GM23338 (cell line): ENCODE measurements around the gene METTL18. TPM values are rescaled to one million over a fixed set of nuclear protein-coding genes. Genes with fewer than 3 reads are reported as not detected.

Experiments
- ATAC-seq: fragments of 200-7000 bp; cut with Tn5 transposase; 3 replicates; pipeline ENCODE4 v1.9.1; 2020
- DNase-seq: peaks from one replicate; pipeline ENCODE4 v3.0.0-alpha.2; 2015; ENCODE audit warnings: low spot score
- H2AFZ ChIP-seq: fragments of 200-600 bp; sonication (generic); 2 replicates; pipeline ENCODE4 v1.8.0; 2016; ENCODE audit warnings: antibody characterized with exemption, mild to moderate bottlenecking, moderate library complexity
- H3F3A ChIP-seq: fragments of 200-600 bp; sonication (generic); replicated peaks from 2 replicates; pipeline ENCODE4 v1.8.0; 2017; ENCODE audit warnings: antibody characterized with exemption, mixed run types, low read depth
- H3K27ac ChIP-seq: fragments of 200-600 bp; sonication (generic); 2 replicates; pipeline ENCODE4 v1.6.1; 2016; ENCODE audit warnings: low read depth
- H3K27me3 ChIP-seq: fragments of 200-600 bp; sonication (generic); 2 replicates; pipeline ENCODE4 v1.8.0; 2016; ENCODE audit warnings: mild to moderate bottlenecking, mixed run types, moderate library complexity; ENCODE audit not compliant: insufficient read depth
- H3K36me3 ChIP-seq: fragments of 200-600 bp; sonication (generic); 2 replicates; pipeline ENCODE4 v1.8.0; 2016; ENCODE audit warnings: mild to moderate bottlenecking; ENCODE audit not compliant: insufficient read depth
- H3K4me1 ChIP-seq: fragments of 200-600 bp; sonication (generic); 2 replicates; pipeline ENCODE4 v1.8.0; 2016; ENCODE audit warnings: mild to moderate bottlenecking, moderate library complexity; ENCODE audit not compliant: insufficient read depth
- H3K4me2 ChIP-seq: fragments of 200-600 bp; sonication (generic); 2 replicates; pipeline ENCODE4 v1.7.1; 2017; ENCODE audit warnings: mixed run types
- H3K4me3 ChIP-seq: fragments of 200-600 bp; sonication (generic); 2 replicates; pipeline ENCODE4 v1.6.1; 2016; ENCODE audit warnings: mixed run types
- H3K79me2 ChIP-seq: fragments of 200-600 bp; sonication (generic); replicated peaks from 2 replicates; pipeline ENCODE4 v1.8.0; 2017; ENCODE audit warnings: mild to moderate bottlenecking; ENCODE audit not compliant: insufficient read depth
- H3K9me2 ChIP-seq: fragments of 200-600 bp; sonication (generic); 2 replicates; pipeline ENCODE4 v1.8.0; 2017; ENCODE audit not compliant: insufficient read depth
- H4K20me1 ChIP-seq: fragments of 200-600 bp; sonication (generic); replicated peaks from 2 replicates; pipeline ENCODE4 v1.8.0; 2017; ENCODE audit warnings: mild to moderate bottlenecking; ENCODE audit not compliant: insufficient read depth
- H3K27ac Mint-ChIP-seq: 2 replicates; pipeline ENCODE4 v1.8.0; 2020; ENCODE audit warnings: inconsistent platforms, mild to moderate bottlenecking, moderate library complexity, mixed read lengths
- H3K27me3 Mint-ChIP-seq: 3 replicates; pipeline ENCODE4 v1.8.0; 2022; ENCODE audit warnings: low read depth, mild to moderate bottlenecking, moderate library complexity, mixed read lengths, inconsistent platforms; ENCODE audit not compliant: insufficient read depth, poor library complexity
- H3K36me3 Mint-ChIP-seq: 3 replicates; pipeline ENCODE4 v1.8.0; 2021; ENCODE audit warnings: low read depth, mild to moderate bottlenecking, inconsistent platforms, moderate library complexity, mixed read lengths
- H3K4me1 Mint-ChIP-seq: 3 replicates; pipeline ENCODE4 v1.8.0; 2020; ENCODE audit warnings: mild to moderate bottlenecking, inconsistent platforms, mixed read lengths
- H3K4me3 Mint-ChIP-seq: 3 replicates; pipeline ENCODE4 v1.8.0; 2021; ENCODE audit warnings: moderate library complexity, mild to moderate bottlenecking, inconsistent platforms, mixed read lengths
- H3K9me3 Mint-ChIP-seq: 3 replicates; pipeline ENCODE4 v1.8.0; 2020; ENCODE audit warnings: moderate library complexity, mild to moderate bottlenecking, inconsistent platforms, mixed read lengths
- CREB1 ChIP-seq: fragments of 250-450 bp; sonication (Bioruptor Pico); IDR thresholded peaks from 2 replicates; pipeline ENCODE4 v1.5.0; 2020; ENCODE audit warnings: low read depth, mild to moderate bottlenecking, moderate library complexity
- CTCF ChIP-seq, 2 experiments: fragments of 200-600 bp in 1 of 2; sonication (generic) in 1 of 2; conservative IDR thresholded peaks; 2 replicates each; pipeline versions ENCODE4 v1.5.1 to v1.6.1; 2016 to 2017; ENCODE audit warnings: antibody characterized with exemption in 2 of 2, low read depth in 2 of 2, mild to moderate bottlenecking in 2 of 2, moderate library complexity in 1 of 2
- EZH2 ChIP-seq: fragments of 200-600 bp; sonication (generic); IDR thresholded peaks from one replicate; pipeline ENCODE4 v1.8.0; 2017; ENCODE audit warnings: antibody characterized with exemption, mild to moderate bottlenecking, low read depth; ENCODE audit not compliant: unreplicated experiment
- EZH2phosphoT487 ChIP-seq: fragments of 200-600 bp; sonication (generic); IDR thresholded peaks from one replicate; pipeline ENCODE4 v1.8.1; 2018; ENCODE audit warnings: antibody characterized with exemption; ENCODE audit not compliant: unreplicated experiment
- JUNB ChIP-seq: IDR thresholded peaks from one replicate; pipeline ENCODE4 v1.6.1; 2016; ENCODE audit warnings: antibody characterized with exemption; ENCODE audit not compliant: unreplicated experiment
- NANOG ChIP-seq: IDR thresholded peaks from 2 replicates; pipeline ENCODE4 v1.6.1; 2016; ENCODE audit warnings: antibody characterized with exemption, borderline replicate concordance
- POLR2AphosphoS5 ChIP-seq: IDR thresholded peaks from 2 replicates; pipeline ENCODE4 v1.6.1; 2016; ENCODE audit warnings: antibody characterized with exemption, low read depth
- REST ChIP-seq: IDR thresholded peaks from one replicate; pipeline ENCODE4 v1.6.1; 2018; ENCODE audit warnings: antibody characterized with exemption; ENCODE audit not compliant: unreplicated experiment
- STAT1 ChIP-seq: IDR thresholded peaks from one replicate; pipeline ENCODE4 v1.6.1; 2016; ENCODE audit warnings: antibody characterized with exemption; ENCODE audit not compliant: unreplicated experiment
- ZNF114 ChIP-seq: fragments of 250-450 bp; sonication (Bioruptor Pico); IDR thresholded peaks from 2 replicates; pipeline ENCODE4 v1.5.0; 2020; ENCODE audit warnings: mild to moderate bottlenecking, moderate library complexity
- ZNF331 ChIP-seq: fragments of 250-450 bp; sonication (Bioruptor Pico); IDR thresholded peaks from 2 replicates; pipeline ENCODE4 v1.5.0; 2020; ENCODE audit warnings: low read depth, mild to moderate bottlenecking, moderate library complexity
- ZNF462 ChIP-seq: fragments of 250-450 bp; sonication (Bioruptor Pico); IDR thresholded peaks from 2 replicates; pipeline ENCODE4 v1.5.0; 2020; ENCODE audit warnings: mild to moderate bottlenecking, moderate library complexity
- polyA plus RNA-seq: library from polyadenylated mRNA; unstranded; fragments of >200 nt; fragmentation: Nextera tagmentation; extraction: Ambion mirVana; gene quantifications from 2 replicates; pipeline ENCODE4 v1.2.1, GENCODE V29; 2016
- total RNA-seq: library from RNA; depleted of rRNA; stranded (reverse); fragments of >200 nt; shearing (Covaris generic); gene quantifications from 2 replicates; pipeline ENCODE4 v1.2.3, GENCODE V29; 2014
- TF ChIP-seq, protein P1 (sequence below): IDR thresholded peaks from 2 replicates; pipeline ENCODE4 v1.6.1; 2016; ENCODE audit warnings: antibody characterized with exemption

Gene METTL18
- total and polyA plus RNA-seq, 2 experiments from 2014 or later: 9.9 to 13.6 TPM

GRCh38 chr1:169762699-169763098 is 32.0 kb downstream of the METTL18 start:
- no peaks in the 10 kb centered on the region for H3K4me1 ChIP-seq
- no peak overlapping the region for H3K4me2 ChIP-seq
- H3K27ac Mint-ChIP-seq: no peak overlapping the region
- H3K27ac ChIP-seq: no peak overlapping the region
- peaks cover 4% of the 10 kb centered on the region; the same call in 2 of the 3 replicates for H3K4me1 Mint-ChIP-seq
- H4K20me1 ChIP-seq: no peaks in the 10 kb centered on the region
- DNase-seq (no peak), ATAC-seq (no peak)
- H2AFZ ChIP-seq: no peak overlapping the region
- no peaks in the 10 kb centered on the region for H3K27me3 ChIP-seq
- H3K9me2 ChIP-seq: peaks cover 3% of the 10 kb centered on the region; the same call in 1 of the 2 replicates
- H3K4me3 ChIP-seq: no peak overlapping the region
- no peak for TF ChIP-seq ZNF331 (CRISPR knock-in tag)
- TF ChIP-seq POLR2AphosphoS5: no peak
- no peak for TF ChIP-seq STAT1
- TF ChIP-seq EZH2: no peak
- no peak for TF ChIP-seq ZNF114
- TF ChIP-seq ZNF462 (CRISPR knock-in tag): no peak
- TF ChIP-seq REST: no peak
- TF ChIP-seq, protein P1, sequence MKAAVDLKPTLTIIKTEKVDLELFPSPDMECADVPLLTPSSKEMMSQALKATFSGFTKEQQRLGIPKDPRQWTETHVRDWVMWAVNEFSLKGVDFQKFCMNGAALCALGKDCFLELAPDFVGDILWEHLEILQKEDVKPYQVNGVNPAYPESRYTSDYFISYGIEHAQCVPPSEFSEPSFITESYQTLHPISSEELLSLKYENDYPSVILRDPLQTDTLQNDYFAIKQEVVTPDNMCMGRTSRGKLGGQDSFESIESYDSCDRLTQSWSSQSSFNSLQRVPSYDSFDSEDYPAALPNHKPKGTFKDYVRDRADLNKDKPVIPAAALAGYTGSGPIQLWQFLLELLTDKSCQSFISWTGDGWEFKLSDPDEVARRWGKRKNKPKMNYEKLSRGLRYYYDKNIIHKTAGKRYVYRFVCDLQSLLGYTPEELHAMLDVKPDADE: no peak
- TF ChIP-seq CTCF (conservative IDR thresholded peaks at IDR 0.05; ENCODE audit: low read depth in 2 of 2): no peak
- no peak for TF ChIP-seq NANOG
- no peak for TF ChIP-seq EZH2phosphoT487
- no peak for TF ChIP-seq CREB1
- TF ChIP-seq JUNB: no peak
- peaks cover 2% of the 10 kb centered on the region; the same call in 1 of the 2 replicates for H3K36me3 ChIP-seq
- H3K4me3 Mint-ChIP-seq: no peak overlapping the region
- H3K27me3 Mint-ChIP-seq: no peaks in the 10 kb centered on the region
- peaks cover 27% of the 10 kb centered on the region for H3K9me3 Mint-ChIP-seq
- H3F3A ChIP-seq: no peaks in the 10 kb centered on the region
- H3K79me2 ChIP-seq: no peaks in the 10 kb centered on the region
- peaks cover 12% of the 10 kb centered on the region; the same call in 2 of the 3 replicates for H3K36me3 Mint-ChIP-seq
